Measurements from ENCODE around the gene VHLL.

The VHLL gene

GRCh38 chr1:156293098-156293434 lies 6.0 kb downstream of the VHLL start:
- no peak overlapping the region for H3K4me3 ChIP-seq (ENCODE audit: low read length)
- H3K4me1 ChIP-seq (ENCODE audit: low read length) = peaks cover 10% of the 10 kb centered on the region; the same call in 1 of the 2 replicates
- no peak overlapping the region for H3K4me2 ChIP-seq (ENCODE audit: low read depth, low read length)
- H3K9me2 ChIP-seq (replicated peaks; ENCODE audit: insufficient read depth, low read length) = no peaks in the 10 kb centered on the region
- no peaks in the 10 kb centered on the region for H3K27me3 ChIP-seq (replicated peaks; ENCODE audit: insufficient read depth, low read length)
- DNase-seq = peak; percentile 4
- no peak overlapping the region for H3K9ac ChIP-seq (ENCODE audit: low read length)
- H3K79me2 ChIP-seq (ENCODE audit: low read length) = peaks cover 9% of the 10 kb centered on the region
- H3K27ac ChIP-seq (ENCODE audit: low read length) = no peak overlapping the region
- H3K9me3 ChIP-seq (replicated peaks; ENCODE audit: insufficient read depth, low read length) = no peaks in the 10 kb centered on the region
- H3K36me3 ChIP-seq (replicated peaks; ENCODE audit: insufficient read depth, low read length) = no peaks in the 10 kb centered on the region
- no peak for TF ChIP-seq EZH2phosphoT487 (IDR thresholded peaks at IDR 0.05; ENCODE audit: low read length)
- TF ChIP-seq EZH2 (optimal IDR thresholded peaks at IDR 0.05; ENCODE audit: low read depth, low read length) = no peak
- TF ChIP-seq CTCF (IDR thresholded peaks at IDR 0.05; ENCODE audit: low read length) = no peak
- no peaks in the 10 kb centered on the region for H4K20me1 ChIP-seq (ENCODE audit: insufficient read depth, low read length)
- H3F3A ChIP-seq (ENCODE audit: insufficient read depth, low read length) = no peaks in the 10 kb centered on the region
- no peak overlapping the region for H2AFZ ChIP-seq (ENCODE audit: low read length)

- peak; percentile 15 for DNase-seq
Observed at GRCh38 chr1:156291226-156292061, 7.7 kb downstream of the VHLL start.

GRCh38 chr1:156289857-156290256 lies 9.2 kb downstream of the VHLL start:
- Histone ChIP-seq H3K4me1 (ENCODE audit: low read length) (peaks cover 3% of the 10 kb centered on the region; the same call in 1 of the 2 replicates), H3K9me3 (replicated peaks; ENCODE audit: insufficient read depth, low read length) (no peaks in the 10 kb centered on the region), H4K20me1 (ENCODE audit: insufficient read depth, low read length) (no peaks in the 10 kb centered on the region), H3K27me3 (replicated peaks; ENCODE audit: insufficient read depth, low read length) (no peaks in the 10 kb centered on the region), H3F3A (ENCODE audit: insufficient read depth, low read length) (no peaks in the 10 kb centered on the region), H2AFZ (ENCODE audit: low read length) (no peak overlapping the region), H3K79me2 (ENCODE audit: low read length) (peaks cover 9% of the 10 kb centered on the region), H3K9me2 (replicated peaks; ENCODE audit: insufficient read depth, low read length) (no peaks in the 10 kb centered on the region), H3K4me2 (ENCODE audit: low read depth, low read length) (no peak overlapping the region), H3K9ac (ENCODE audit: low read length) (no peak overlapping the region), H3K27ac (ENCODE audit: low read length) (no peak overlapping the region), H3K36me3 (replicated peaks; ENCODE audit: insufficient read depth, low read length) (no peaks in the 10 kb centered on the region), H3K4me3 (ENCODE audit: low read length) (no peak overlapping the region)
- TF ChIP-seq EZH2phosphoT487 (IDR thresholded peaks at IDR 0.05; ENCODE audit: low read length) = no peak
- TF ChIP-seq EZH2 (optimal IDR thresholded peaks at IDR 0.05; ENCODE audit: low read depth, low read length) = no peak
- TF ChIP-seq CTCF (IDR thresholded peaks at IDR 0.05; ENCODE audit: low read length) = no peak
- DNase-seq = no peak

More at GRCh38 chr1:156291226-156292061, 7.7 kb downstream of the VHLL start:
- Histone ChIP-seq H3K27me3 (replicated peaks; ENCODE audit: insufficient read depth, low read length) (no peaks in the 10 kb centered on the region), H3K4me3 (ENCODE audit: low read length) (no peak overlapping the region), H3K27ac (ENCODE audit: low read length) (no peak overlapping the region), H3K4me1 (ENCODE audit: low read length) (peaks cover 10% of the 10 kb centered on the region; the same call in 1 of the 2 replicates), H3K9me3 (replicated peaks; ENCODE audit: insufficient read depth, low read length) (no peaks in the 10 kb centered on the region), H2AFZ (ENCODE audit: low read length) (no peak overlapping the region), H3F3A (ENCODE audit: insufficient read depth, low read length) (no peaks in the 10 kb centered on the region), H3K9me2 (replicated peaks; ENCODE audit: insufficient read depth, low read length) (no peaks in the 10 kb centered on the region), H3K36me3 (replicated peaks; ENCODE audit: insufficient read depth, low read length) (no peaks in the 10 kb centered on the region), H3K9ac (ENCODE audit: low read length) (no peak overlapping the region), H3K4me2 (ENCODE audit: low read depth, low read length) (peak overlapping the region; percentile 13; the same call in 1 of the 2 replicates), H4K20me1 (ENCODE audit: insufficient read depth, low read length) (no peaks in the 10 kb centered on the region), H3K79me2 (ENCODE audit: low read length) (peaks cover 9% of the 10 kb centered on the region)
- no peak for TF ChIP-seq EZH2phosphoT487 (IDR thresholded peaks at IDR 0.05; ENCODE audit: low read length)
- no peak for TF ChIP-seq EZH2 (optimal IDR thresholded peaks at IDR 0.05; ENCODE audit: low read depth, low read length)
- no peak for TF ChIP-seq CTCF (IDR thresholded peaks at IDR 0.05; ENCODE audit: low read length)

Measured in MM.1S (cell line).